A673 (cell line): Measurements from ENCODE around the gene CERK.

ENCODE experiments used
- CTCF ChIP-seq: fragments of 300-800, 200-600 bp; sonication (generic); conservative IDR thresholded peaks from 2 replicates; pipeline ENCODE4 v1.5.1; 2017; ENCODE audit warnings: low read depth, mild to moderate bottlenecking, antibody characterized with exemption, low read length, moderate library complexity, mixed read lengths
- EZH2 ChIP-seq: fragments of 200-600 bp; sonication (generic); IDR thresholded peaks from 2 replicates; pipeline ENCODE4 v1.6.1; 2017; ENCODE audit warnings: borderline replicate concordance, low read depth, mild to moderate bottlenecking, mixed read lengths, antibody characterized with exemption, low read length; ENCODE audit not compliant: poor library complexity, severe bottlenecking

GRCh38 chr22:46678785-46679700 is 59.0 kb downstream of the CERK start:
- TF ChIP-seq CTCF = no peak
- TF ChIP-seq EZH2 = no peak
